Activated gamma-delta T cell treated with Interleukin-2 at 50 U/mL for 16 hours (primary cell): ENCODE measurements around the gene CUZD1.

ENCODE experiments used
- DNase-seq: peaks from one replicate; pipeline ENCODE4 v3.0.0-alpha.2; 2020

Gene CUZD1

GRCh38 chr10:122853665-122854313 lies 8.1 kb upstream of the CUZD1 start:
- no peak for DNase-seq

- DNase-seq: no peak
Measured at GRCh38 chr10:122852261-122852660, 6.6 kb upstream of the CUZD1 start.

DNA sequence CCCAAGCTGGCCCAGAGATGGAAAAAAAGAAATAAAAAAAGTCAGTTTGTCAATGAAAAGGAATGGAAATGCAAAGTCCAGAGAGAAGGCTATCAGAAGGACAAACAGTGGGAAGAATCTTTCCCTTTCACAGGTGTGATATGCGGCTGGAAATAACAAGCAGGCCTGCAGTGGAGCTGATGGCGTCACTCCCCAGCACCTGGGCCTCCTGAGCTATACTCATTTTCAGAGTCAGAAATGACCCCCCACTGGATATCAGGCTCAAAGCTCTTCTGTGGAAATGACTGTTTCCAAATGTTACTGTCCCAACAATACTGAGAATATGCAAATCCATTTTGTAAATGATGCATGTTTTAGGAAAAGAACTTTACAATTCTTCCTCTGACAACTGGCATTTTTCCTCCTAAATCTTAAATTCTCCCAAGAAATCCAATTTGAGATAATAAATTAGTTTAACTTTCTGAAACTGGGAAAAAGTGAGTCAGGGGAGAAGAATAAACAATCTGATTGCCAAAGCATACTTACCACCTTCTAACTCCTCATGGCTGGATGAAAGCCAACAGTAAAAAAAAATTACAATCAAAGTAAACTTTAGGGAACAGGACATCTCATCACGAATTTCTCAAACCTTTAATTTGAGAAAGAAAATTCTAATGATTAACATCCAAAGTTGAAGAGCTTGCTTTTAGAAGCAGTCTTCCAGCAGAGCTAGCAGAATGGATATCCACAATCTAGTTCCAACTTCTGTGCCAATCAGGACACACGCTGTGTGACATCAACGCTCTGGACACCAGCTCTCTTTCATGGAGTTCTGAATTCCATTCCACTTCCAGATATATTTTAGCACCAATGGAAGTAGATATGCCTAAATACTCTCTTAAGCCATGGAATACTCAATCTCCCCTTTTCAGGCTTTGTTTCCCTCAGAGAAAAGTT lies 5.3 kb upstream of the CUZD1 start:
- no peak for DNase-seq

GRCh38 chr10:122849900-122850605 lies 4.4 kb upstream of the CUZD1 start:
- DNase-seq: no peak

DNA sequence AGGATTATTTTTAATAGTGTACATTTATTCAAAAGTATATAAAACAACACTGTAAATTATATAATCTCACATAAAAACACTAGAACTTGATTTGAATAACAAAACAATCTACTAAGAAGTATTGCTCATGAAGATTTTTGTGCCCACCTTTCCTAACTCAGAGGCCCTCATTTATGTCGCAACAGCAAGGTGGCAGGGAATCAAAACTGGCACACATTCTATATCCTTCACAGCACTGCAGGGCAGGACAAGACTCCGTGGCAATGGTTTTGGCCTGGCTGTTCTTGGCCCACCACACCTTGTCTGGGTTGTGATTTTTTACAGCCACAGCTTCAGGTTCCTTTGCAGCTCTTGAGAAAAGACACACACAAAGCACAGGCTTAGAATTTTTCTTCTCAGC lies 3.4 kb upstream of the CUZD1 start:
- DNase-seq: no peak

GRCh38 chr10:122847782-122848604 lies 2.3 kb upstream of the CUZD1 start:
- DNase-seq: no peak

DNA sequence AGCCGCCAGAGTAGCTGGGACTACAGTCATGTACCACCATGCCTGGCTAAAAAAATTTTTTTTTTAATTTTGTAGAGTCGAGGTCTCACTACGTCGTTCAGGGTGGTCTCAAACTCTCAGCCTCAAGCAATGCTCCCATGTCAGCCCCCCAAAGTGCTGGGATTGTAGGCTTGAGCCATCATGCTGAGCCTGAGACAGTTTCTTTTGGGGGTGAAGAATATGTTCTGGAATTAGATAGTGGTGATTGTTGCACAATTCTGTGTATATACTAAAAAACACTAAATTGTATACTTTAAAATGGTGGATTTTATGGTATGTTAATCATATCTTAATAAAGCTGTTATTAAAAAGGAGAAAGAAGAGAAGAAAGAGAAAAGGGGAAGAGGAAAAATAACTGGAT lies 1.5 kb downstream of the CUZD1 start:
- no peak for DNase-seq

GRCh38 chr10:122841569-122841968 lies 4.1 kb downstream of the CUZD1 start:
- DNase-seq: no peak

DNA sequence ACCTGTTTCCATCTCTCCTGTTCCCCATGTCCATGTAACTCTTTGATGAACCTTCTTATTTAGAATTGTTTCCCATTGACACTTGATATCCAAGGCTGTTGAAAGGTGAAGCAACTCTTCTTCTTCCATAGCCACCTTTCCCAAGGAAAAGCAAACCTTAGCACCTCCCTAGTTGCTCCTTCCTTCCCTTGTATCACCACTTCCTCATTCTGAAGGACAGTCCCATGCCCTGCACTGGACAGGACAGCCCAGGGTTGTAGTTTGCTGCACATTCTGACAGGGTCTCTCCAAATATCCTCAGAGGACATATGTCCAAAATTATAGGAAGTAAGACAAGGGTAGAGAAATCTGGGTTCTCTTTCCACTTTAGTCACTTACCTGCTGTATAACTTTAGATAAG lies 6.2 kb downstream of the CUZD1 start:
- no peak for DNase-seq

DNA sequence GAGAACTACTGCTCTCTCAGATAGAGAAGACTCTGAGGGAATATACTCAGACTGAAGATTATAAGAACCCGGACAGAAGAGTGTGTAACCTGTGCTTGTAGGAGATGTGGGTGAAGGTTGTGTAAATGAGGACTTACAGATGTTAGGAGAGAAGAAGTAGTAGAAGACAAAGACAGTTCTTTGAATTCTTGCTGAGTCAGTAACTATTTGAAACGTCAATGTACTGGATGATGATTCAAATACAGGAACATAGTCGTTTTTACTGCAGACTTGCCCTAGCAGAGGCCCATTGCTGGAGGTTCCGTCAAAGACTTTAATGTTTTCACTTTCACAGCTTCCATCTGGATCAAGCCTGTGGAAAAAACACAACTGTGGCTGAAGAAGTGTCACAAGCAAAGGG lies 6.8 kb downstream of the CUZD1 start:
- DNase-seq: no peak

- no peak for DNase-seq
Measured at GRCh38 chr10:122835908-122836307, 9.7 kb downstream of the CUZD1 start.

GRCh38 chr10:122830965-122831353 lies 14.7 kb downstream of the CUZD1 start:
- no peak for DNase-seq

GRCh38 chr10:122830273-122830964 lies 15.2 kb downstream of the CUZD1 start:
- no peak for DNase-seq

DNA sequence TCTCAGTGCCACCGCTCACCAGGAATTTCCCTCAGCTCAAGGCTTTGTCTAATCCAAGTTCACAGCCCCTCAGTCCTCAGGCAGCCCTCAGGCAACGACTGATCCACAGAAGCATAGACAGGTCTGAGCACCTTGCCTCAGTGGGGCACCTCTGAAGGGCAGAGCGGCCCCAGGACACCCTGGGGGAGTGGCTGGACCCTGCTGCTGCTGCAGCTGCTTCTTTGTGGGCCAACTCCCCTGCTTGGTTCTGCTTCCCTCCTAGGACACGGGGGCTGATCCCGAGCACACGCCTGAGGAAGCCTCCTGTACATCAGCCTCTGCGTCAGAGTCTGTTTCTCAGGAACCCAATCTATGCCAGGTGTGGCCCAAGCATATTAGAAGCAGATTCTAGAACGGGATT lies 16.2 kb downstream of the CUZD1 start:
- no peak for DNase-seq

DNA sequence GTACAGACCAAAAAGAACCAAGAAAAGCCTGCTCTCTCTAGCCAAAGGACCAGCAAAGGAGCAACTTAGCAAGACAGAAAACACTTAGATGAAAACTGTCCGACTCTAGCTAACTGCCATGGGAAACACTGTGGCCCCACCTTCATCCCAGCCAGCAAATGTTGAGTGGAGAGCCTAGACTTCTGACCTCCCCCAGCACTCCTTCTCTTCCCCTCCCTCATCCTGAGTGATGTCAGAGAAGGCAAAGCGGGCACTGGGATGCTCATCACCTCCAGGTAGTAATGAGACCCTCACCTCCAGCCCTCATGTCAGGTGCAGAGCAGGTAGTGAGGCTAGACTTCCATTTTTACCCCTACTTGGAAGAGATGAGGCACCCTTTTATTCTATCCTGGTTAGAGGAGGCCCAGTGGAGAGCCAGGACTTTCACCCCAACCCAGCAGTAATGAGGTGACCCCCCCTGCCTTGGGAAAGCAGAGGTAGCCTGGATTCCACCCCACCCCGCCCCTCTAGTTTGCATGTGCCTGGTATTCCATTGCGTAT lies 16.9 kb downstream of the CUZD1 start:
- DNase-seq: no peak

DNA sequence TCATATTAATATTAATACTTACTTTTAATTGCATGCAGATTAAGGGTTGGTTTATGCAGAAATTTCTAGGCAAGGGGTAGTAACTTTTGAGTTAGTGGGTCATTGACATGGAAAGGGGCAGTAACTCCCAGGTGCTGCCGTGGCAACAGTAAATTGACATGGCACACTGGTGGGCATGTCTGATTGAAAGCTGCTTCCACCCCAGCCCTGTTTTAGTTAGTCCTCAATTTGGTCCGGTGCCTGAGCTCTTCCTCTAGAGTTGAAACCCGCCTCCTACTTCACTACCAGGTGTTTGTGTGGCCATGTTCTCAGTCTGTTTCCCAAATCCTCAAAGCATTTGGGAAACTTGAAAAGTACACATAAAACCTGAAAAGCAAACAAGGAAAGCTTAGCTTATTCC lies 18.4 kb downstream of the CUZD1 start:
- no peak for DNase-seq

GRCh38 chr10:122822973-122823690 lies 22.5 kb downstream of the CUZD1 start:
- no peak for DNase-seq

DNA sequence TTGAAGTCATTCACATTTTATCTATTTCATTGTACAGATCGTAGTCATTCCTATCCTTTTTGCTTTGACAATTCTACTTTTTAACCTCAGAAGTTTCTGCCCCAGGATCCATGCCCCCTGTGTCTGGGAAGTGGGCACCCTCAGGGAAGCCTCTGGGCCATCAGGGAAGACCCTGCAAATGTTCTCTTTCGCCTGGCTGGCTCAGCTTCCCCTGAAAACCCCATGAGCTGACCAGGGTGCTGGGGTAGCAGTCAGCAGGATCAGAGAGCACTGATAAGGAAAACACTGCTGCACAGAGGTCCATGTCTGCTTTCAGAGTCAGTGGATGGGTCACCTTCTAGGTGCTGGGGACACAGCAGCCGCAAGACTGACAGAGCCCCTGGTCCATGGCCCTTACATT lies 23.8 kb downstream of the CUZD1 start:
- DNase-seq: no peak

- no peak for DNase-seq
Measured at GRCh38 chr10:122815458-122815857, 30.2 kb downstream of the CUZD1 start.

GRCh38 chr10:122814493-122814892 lies 31.2 kb downstream of the CUZD1 start:
- DNase-seq: no peak

GRCh38 chr10:122812751-122813150 lies 32.9 kb downstream of the CUZD1 start:
- DNase-seq: no peak
